Effector memory CD8-positive, alpha-beta T cell (primary cell): ENCODE results near the gene EEF1A2.

Source experiments
- ATAC-seq: fragments of 150-1000 bp; cut with Tn5 transposase; replicated peaks from 2 replicates; pipeline ENCODE4 v1.10.0; 2021; ENCODE audit warnings: mild to moderate bottlenecking, moderate library complexity
- DNase-seq, 3 experiments: peaks; one replicate each; pipeline ENCODE4 v3.0.0; 2021
- H3K27ac Mint-ChIP-seq, 2 donors: one replicate each; pipeline ENCODE4 v1.8.0; 2022; ENCODE audit warnings: mild to moderate bottlenecking in 2 of 2, mixed read lengths in 2 of 2, moderate library complexity in 2 of 2
- H3K27me3 Mint-ChIP-seq, 2 donors: one replicate each; pipeline ENCODE4 v1.8.0; 2022; ENCODE audit warnings: mixed read lengths in 2 of 2
- H3K36me3 Mint-ChIP-seq: one replicate; pipeline ENCODE4 v1.8.0; 2022; ENCODE audit warnings: mild to moderate bottlenecking, moderate library complexity, mixed read lengths; ENCODE audit not compliant: insufficient read depth
- H3K4me1 Mint-ChIP-seq, 2 donors: one replicate each; pipeline ENCODE4 v1.8.0; 2022; ENCODE audit warnings: low read depth in 2 of 2, mixed read lengths in 2 of 2
- H3K4me3 Mint-ChIP-seq, 2 donors: one replicate each; pipeline ENCODE4 v1.8.0; 2022; ENCODE audit warnings: mild to moderate bottlenecking in 2 of 2, mixed read lengths in 2 of 2, moderate library complexity in 2 of 2
- H3K9me3 Mint-ChIP-seq, 2 donors: one replicate each; pipeline ENCODE4 v1.8.0; 2022; ENCODE audit warnings: mixed read lengths in 2 of 2

The EEF1A2 gene

GRCh38 chr20:63541371-63541770 is 42.5 kb upstream of the EEF1A2 start:
- ATAC-seq (no peak), DNase-seq (no peak)
- peaks cover 14 to 19% of the 10 kb centered on the region in 2 donors for H3K4me1 Mint-ChIP-seq
- no peaks in the 10 kb centered on the region for H3K36me3 Mint-ChIP-seq
- H3K27me3 Mint-ChIP-seq = peaks cover 5 to 13% of the 10 kb centered on the region in 2 donors
- H3K27ac Mint-ChIP-seq = no peak overlapping the region
- H3K9me3 Mint-ChIP-seq = no peaks in the 10 kb centered on the region
- H3K4me3 Mint-ChIP-seq = no peak overlapping the region

GRCh38 chr20:63540417-63541186 is 41.7 kb upstream of the EEF1A2 start:
- ATAC-seq (no peak), DNase-seq (no peak)
- no peaks in the 10 kb centered on the region for H3K9me3 Mint-ChIP-seq
- peak overlapping the region in 1 of 2 donors; percentile 20 for H3K27ac Mint-ChIP-seq
- H3K27me3 Mint-ChIP-seq = peaks cover 5 to 11% of the 10 kb centered on the region in 2 donors
- H3K4me3 Mint-ChIP-seq = no peak overlapping the region
- H3K36me3 Mint-ChIP-seq = no peaks in the 10 kb centered on the region
- peaks cover 16 to 18% of the 10 kb centered on the region in 2 donors for H3K4me1 Mint-ChIP-seq

- Mint-ChIP-seq H3K4me3 (peak overlapping the region in 1 of 2 donors; percentile 23), H3K36me3 (no peaks in the 10 kb centered on the region), H3K27me3 (peaks cover 0 to 2% of the 10 kb centered on the region in 2 donors), H3K27ac (peak overlapping the region; percentile 59 to 73), H3K9me3 (no peaks in the 10 kb centered on the region), H3K4me1 (peaks cover 13 to 15% of the 10 kb centered on the region in 2 donors)
- ATAC-seq (no peak), DNase-seq (no peak)
Measured at GRCh38 chr20:63539441-63540370, 40.8 kb upstream of the EEF1A2 start.

- H3K9me3 Mint-ChIP-seq = no peaks in the 10 kb centered on the region
- H3K27me3 Mint-ChIP-seq = no peaks in the 10 kb centered on the region
- no peak for DNase-seq
- peak overlapping the region; percentile 59 to 73 for H3K27ac Mint-ChIP-seq
- H3K4me1 Mint-ChIP-seq = peaks cover 13 to 15% of the 10 kb centered on the region in 2 donors
- no peak for ATAC-seq
- no peaks in the 10 kb centered on the region for H3K36me3 Mint-ChIP-seq
- peak overlapping the region in 1 of 2 donors; percentile 12 for H3K4me3 Mint-ChIP-seq
Measured at GRCh38 chr20:63539092-63539430, 40.2 kb upstream of the EEF1A2 start.

GRCh38 chr20:63538204-63539091 is 39.6 kb upstream of the EEF1A2 start:
- Mint-ChIP-seq H3K4me3 (peak overlapping the region; percentile 69 to 75), H3K27ac (peak overlapping the region; percentile 79 to 82)

GRCh38 chr20:63537525-63538203 is 38.8 kb upstream of the EEF1A2 start:
- Mint-ChIP-seq H3K27ac (peak overlapping the region; percentile 79 to 82), H3K4me1 (peaks cover 13 to 15% of the 10 kb centered on the region in 2 donors), H3K36me3 (no peaks in the 10 kb centered on the region), H3K4me3 (peak overlapping the region; percentile 69 to 75), H3K27me3 (no peaks in the 10 kb centered on the region), H3K9me3 (no peaks in the 10 kb centered on the region)
- peak; percentile 93 to 94 (median 93) for DNase-seq
- ATAC-seq = peak; percentile 88

More at GRCh38 chr20:63538204-63539091, 39.6 kb upstream of the EEF1A2 start:
- Mint-ChIP-seq H3K36me3 (no peaks in the 10 kb centered on the region), H3K9me3 (no peaks in the 10 kb centered on the region), H3K27me3 (no peaks in the 10 kb centered on the region), H3K4me1 (peaks cover 13 to 15% of the 10 kb centered on the region in 2 donors)
- ATAC-seq (peak; percentile 20), DNase-seq (peak; percentile 39 to 45 (median 42))

GRCh38 chr20:63536997-63537524 is 38.2 kb upstream of the EEF1A2 start, which contains the start of gene PTK6:
Gene PTK6, minus strand, starts transcription at chr20:63537376. Its CDS starts 62 bp downstream, at chr20:63537314.
- Mint-ChIP-seq H3K27ac (peak within 1 kb of the TSS; percentile 79 to 82), H3K4me1 (peaks cover 13 to 15% of the 10 kb centered on the region in 2 donors), H3K36me3 (no peaks in the 10 kb centered on the region), H3K9me3 (no peaks in the 10 kb centered on the region), H3K27me3 (no peaks in the 10 kb centered on the region), H3K4me3 (peak within 1 kb of the TSS; percentile 69 to 75)
- DNase-seq (no peak), ATAC-seq (peak; percentile 0)

- no peak for ATAC-seq
- no peaks in the 10 kb centered on the region for H3K36me3 Mint-ChIP-seq
- no peak for DNase-seq
- no peak overlapping the region for H3K27ac Mint-ChIP-seq
- H3K4me1 Mint-ChIP-seq = peaks cover 13 to 15% of the 10 kb centered on the region in 2 donors
- H3K27me3 Mint-ChIP-seq = no peaks in the 10 kb centered on the region
- no peaks in the 10 kb centered on the region for H3K9me3 Mint-ChIP-seq
- peak overlapping the region in 1 of 2 donors; percentile 69 for H3K4me3 Mint-ChIP-seq
Measured at GRCh38 chr20:63536241-63536977, 37.5 kb upstream of the EEF1A2 start.

GRCh38 chr20:63534831-63535651 is 36.2 kb upstream of the EEF1A2 start:
- no peak for ATAC-seq
- H3K4me3 Mint-ChIP-seq = no peak overlapping the region
- peaks cover 13 to 15% of the 10 kb centered on the region in 2 donors for H3K4me1 Mint-ChIP-seq
- no peaks in the 10 kb centered on the region for H3K36me3 Mint-ChIP-seq
- H3K27me3 Mint-ChIP-seq = no peaks in the 10 kb centered on the region
- H3K9me3 Mint-ChIP-seq = no peaks in the 10 kb centered on the region
- DNase-seq = no peak
- H3K27ac Mint-ChIP-seq = no peak overlapping the region

GRCh38 chr20:63534427-63534830 is 35.5 kb upstream of the EEF1A2 start:
- no peak for ATAC-seq
- Mint-ChIP-seq H3K27ac (no peak overlapping the region), H3K9me3 (no peaks in the 10 kb centered on the region), H3K27me3 (no peaks in the 10 kb centered on the region), H3K36me3 (no peaks in the 10 kb centered on the region), H3K4me3 (no peak overlapping the region), H3K4me1 (peaks cover 13 to 15% of the 10 kb centered on the region in 2 donors)
- DNase-seq = no peak

- Mint-ChIP-seq H3K36me3 (no peaks in the 10 kb centered on the region), H3K27me3 (no peaks in the 10 kb centered on the region), H3K27ac (no peak overlapping the region), H3K4me3 (no peak overlapping the region), H3K4me1 (peaks cover 10 to 15% of the 10 kb centered on the region in 2 donors), H3K9me3 (no peaks in the 10 kb centered on the region)
- DNase-seq = no peak
- no peak for ATAC-seq
Measured at GRCh38 chr20:63533871-63534393, 35.0 kb upstream of the EEF1A2 start.
